ENCODE data around the gene XYLT2. TPM values are rescaled to one million over a fixed set of nuclear protein-coding genes. Genes with fewer than 3 reads are reported as not detected.

XYLT2 gene
- total RNA-seq, 1 experiment from 2014 or later = 75.8 TPM

- H3K36me3 Mint-ChIP-seq (ENCODE audit: insufficient read depth, unreplicated experiment) = peaks cover 100% of the 10 kb centered on the region
- H3K9me3 Mint-ChIP-seq (ENCODE audit: unreplicated experiment) = no peaks in the 10 kb centered on the region
These were observed 42.8 kb downstream of the XYLT2 start for GRCh38 chr17:50388728-50389127.

GRCh38 chr17:50389534-50389933, 43.6 kb downstream of the XYLT2 start:
- Histone ChIP-seq H3K4me3 (ENCODE audit: low read depth, low read length) (no peak overlapping the region), H3K36me3 (ENCODE audit: control insufficient read depth, insufficient read depth, low read length) (peaks cover 22% of the 10 kb centered on the region), H3K4me1 (no peaks in the 10 kb centered on the region), H3K27me3 (replicated peaks; ENCODE audit: control insufficient read depth, insufficient read depth, low read length) (no peaks in the 10 kb centered on the region), H3K9me3 (no peaks in the 10 kb centered on the region)
- H3K36me3 Mint-ChIP-seq (ENCODE audit: insufficient read depth, unreplicated experiment) = peaks cover 100% of the 10 kb centered on the region
- ChIA-PET CTCF (interaction anchor here (0.6 to 2.5 kb wide), 2 partner anchors 8 to 55 kb away, joined by 3 to 19 read pairs; partner anchors contain the start of gene LRRC59), POLR2A (interaction anchor here (0.6 kb wide), 2 partner anchors 85 to 300 kb away, joined by 3 to 4 read pairs; no protein-coding TSS in a partner anchor)
- no peaks in the 10 kb centered on the region for H3K4me1 Mint-ChIP-seq (ENCODE audit: low read depth, unreplicated experiment)
- DNase-seq = no peak
- H3K27me3 Mint-ChIP-seq (ENCODE audit: insufficient read depth, unreplicated experiment) = no peaks in the 10 kb centered on the region
- intact Hi-C loops (cut with micrococcal nuclease; ENCODE audit: unreplicated experiment) = no loop called here
- H3K9me3 Mint-ChIP-seq (ENCODE audit: unreplicated experiment) = no peaks in the 10 kb centered on the region
- H3K4me3 Mint-ChIP-seq (ENCODE audit: unreplicated experiment) = no peak overlapping the region
- no TSS peak for BruUV-seq (replicated peaks)
- no peak for TF ChIP-seq CTCF (IDR thresholded peaks at IDR 0.05; ENCODE audit: insufficient read depth in 1 of 2, low read depth in 1 of 2, low read length in 1 of 2, severe bottlenecking in 1 of 2, unreplicated experiment in 1 of 2)
- H3K27ac Mint-ChIP-seq (ENCODE audit: unreplicated experiment) = no peak overlapping the region

More at GRCh38 chr17:50388728-50389127, 42.8 kb downstream of the XYLT2 start:
- Mint-ChIP-seq H3K27ac (ENCODE audit: unreplicated experiment) (no peak overlapping the region), H3K4me3 (ENCODE audit: unreplicated experiment) (no peak overlapping the region), H3K4me1 (ENCODE audit: low read depth, unreplicated experiment) (no peaks in the 10 kb centered on the region), H3K27me3 (ENCODE audit: insufficient read depth, unreplicated experiment) (no peaks in the 10 kb centered on the region)
- no peaks in the 10 kb centered on the region for H3K27me3 ChIP-seq (replicated peaks; ENCODE audit: control insufficient read depth, insufficient read depth, low read length)
- no TSS peak for BruUV-seq (replicated peaks)
- ChIA-PET CTCF (interaction anchor here (1.0 to 2.5 kb wide), 2 partner anchors 9 to 26 kb away, joined by 3 to 19 read pairs; partner anchors contain the start of gene LRRC59), POLR2A (interaction anchor here (0.6 to 1.0 kb wide), 3 partner anchors 8 to 457 kb away, joined by 3 to 4 read pairs (median 4); partner anchors contain the start of gene LRRC59)
- no peak overlapping the region for H3K4me3 ChIP-seq (ENCODE audit: low read depth, low read length)
- no peak for DNase-seq
- no peaks in the 10 kb centered on the region for H3K4me1 ChIP-seq
- no peak for TF ChIP-seq CTCF (IDR thresholded peaks at IDR 0.05; ENCODE audit: insufficient read depth in 1 of 2, low read depth in 1 of 2, low read length in 1 of 2, severe bottlenecking in 1 of 2, unreplicated experiment in 1 of 2)
- H3K36me3 ChIP-seq (ENCODE audit: control insufficient read depth, insufficient read depth, low read length) = peaks cover 20% of the 10 kb centered on the region
- no peaks in the 10 kb centered on the region for H3K9me3 ChIP-seq
- intact Hi-C loops (cut with micrococcal nuclease; ENCODE audit: unreplicated experiment) = no loop called here

- no peak overlapping the region for H3K4me3 Mint-ChIP-seq (ENCODE audit: unreplicated experiment)
- no peaks in the 10 kb centered on the region for H3K27me3 Mint-ChIP-seq (ENCODE audit: insufficient read depth, unreplicated experiment)
- no peaks in the 10 kb centered on the region for H3K9me3 Mint-ChIP-seq (ENCODE audit: unreplicated experiment)
- intact Hi-C loops (cut with micrococcal nuclease; ENCODE audit: unreplicated experiment) = no loop called here
- Histone ChIP-seq H3K36me3 (ENCODE audit: control insufficient read depth, insufficient read depth, low read length) (peaks cover 21% of the 10 kb centered on the region), H3K4me1 (peaks cover 5% of the 10 kb centered on the region; the same call in 1 of the 2 replicates), H3K9me3 (no peaks in the 10 kb centered on the region), H3K27me3 (replicated peaks; ENCODE audit: control insufficient read depth, insufficient read depth, low read length) (no peaks in the 10 kb centered on the region), H3K4me3 (ENCODE audit: low read depth, low read length) (no peak overlapping the region)
- BruUV-seq (replicated peaks) = no TSS peak
- H3K36me3 Mint-ChIP-seq (ENCODE audit: insufficient read depth, unreplicated experiment) = peaks cover 93% of the 10 kb centered on the region
- no peak overlapping the region for H3K27ac Mint-ChIP-seq (ENCODE audit: unreplicated experiment)
- H3K4me1 Mint-ChIP-seq (ENCODE audit: low read depth, unreplicated experiment) = peaks cover 7% of the 10 kb centered on the region
- POLR2A ChIA-PET = interaction anchor here (0.6 kb wide), 1 partner anchor 32 kb away, joined by 3 read pairs; no protein-coding TSS in a partner anchor
- TF ChIP-seq CTCF (IDR thresholded peaks at IDR 0.05; ENCODE audit: insufficient read depth in 1 of 2, low read depth in 1 of 2, low read length in 1 of 2, severe bottlenecking in 1 of 2, unreplicated experiment in 1 of 2) = no peak
- CTCF ChIA-PET = interaction anchor here (0.6 to 1.0 kb wide), 2 partner anchors 86 to 1305 kb away, joined by 3 to 9 read pairs; no protein-coding TSS in a partner anchor
- no peak for DNase-seq
These were observed 46.7 kb downstream of the XYLT2 start for GRCh38 chr17:50392621-50393020.

Data from Caco-2 (cell line).